Uterus (tissue), 4 donors: ENCODE results near the gene PAAF1. TPM values are rescaled to one million over a fixed set of nuclear protein-coding genes. Genes with fewer than 3 reads are reported as not detected.
A peak's percentile ranks its signal among the peaks of the same experiment; 100 is the strongest.

Experiments used
- DNase-seq, 2 donors: peaks; one replicate each; pipeline ENCODE4 v3.0.0-alpha.2; 2019 to 2020
- H3K27ac ChIP-seq, 2 donors: fragments of 200-600 bp; sonication (generic); 1 replicate in 1 of 2; 2 replicates in 1 of 2; pipeline ENCODE4 v1.5.1; 2016 to 2018
- H3K27me3 ChIP-seq, 2 donors: fragments of 200-600 bp; sonication (generic); one replicate each; pipeline ENCODE4 v1.5.1; 2018 to 2019; ENCODE audit warnings: control low read depth in 1 of 2
- H3K36me3 ChIP-seq, 2 donors: fragments of 200-600 bp; sonication (generic); one replicate each; pipeline ENCODE4 v1.5.1; 2019; ENCODE audit warnings: control low read depth in 1 of 2
- H3K4me1 ChIP-seq, 2 donors: fragments of 200-600 bp; sonication (generic); one replicate each; pipeline ENCODE4 v1.5.1; 2018 to 2019; ENCODE audit warnings: control low read depth in 1 of 2
- H3K4me3 ChIP-seq, 2 donors: fragments of 200-600 bp; sonication (generic); 1 replicate in 1 of 2; 2 replicates in 1 of 2; pipeline ENCODE4 v1.5.1; 2018 to 2019; ENCODE audit warnings: mild to moderate bottlenecking in 1 of 2
- H3K9me3 ChIP-seq, 2 donors: fragments of 200-600 bp; sonication (generic); one replicate each; pipeline ENCODE4 v1.5.1; 2019; ENCODE audit warnings: control low read depth in 1 of 2
- POLR2A ChIP-seq, 2 donors: fragments of 450-650 bp; IDR thresholded peaks; one replicate each; pipeline ENCODE4 v1.6.1; 2016; ENCODE audit warnings: antibody characterized with exemption in 2 of 2, mild to moderate bottlenecking in 1 of 2, moderate library complexity in 1 of 2
- intact Hi-C: fragments of 100-400 bp; cut with DNase I; formaldehyde crosslinking; loops from one replicate; pipeline ENCODE4 v1.15.1; 2023; ENCODE audit warnings: low total_unique reads
- total RNA-seq, 4 donors: library from RNA; depleted of rRNA in 3 of 4; stranded (reverse); fragments of >200 nt in 3 of 4; gene quantifications; one replicate each; pipeline versions ENCODE4 v1.1.0 to v1.2.4, GENCODE V29; 2014 to 2023
- TF ChIP-seq, protein P1 (sequence below), 4 experiments: fragments of 200-600 bp in 2 of 4; fragments of 450-650 bp in 2 of 4; sonication (generic) in 2 of 4; IDR thresholded peaks; one replicate each; pipeline ENCODE4 v1.5.1; 2016 to 2019; ENCODE audit warnings: antibody characterized with exemption in 4 of 4, mild to moderate bottlenecking in 2 of 4, moderate library complexity in 1 of 4
- donor health status: DM: yes; HTN: yes; CAD: no.

PAAF1 gene, protein sequence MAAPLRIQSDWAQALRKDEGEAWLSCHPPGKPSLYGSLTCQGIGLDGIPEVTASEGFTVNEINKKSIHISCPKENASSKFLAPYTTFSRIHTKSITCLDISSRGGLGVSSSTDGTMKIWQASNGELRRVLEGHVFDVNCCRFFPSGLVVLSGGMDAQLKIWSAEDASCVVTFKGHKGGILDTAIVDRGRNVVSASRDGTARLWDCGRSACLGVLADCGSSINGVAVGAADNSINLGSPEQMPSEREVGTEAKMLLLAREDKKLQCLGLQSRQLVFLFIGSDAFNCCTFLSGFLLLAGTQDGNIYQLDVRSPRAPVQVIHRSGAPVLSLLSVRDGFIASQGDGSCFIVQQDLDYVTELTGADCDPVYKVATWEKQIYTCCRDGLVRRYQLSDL
- 10 to 100 TPM in 2 of 4 donors, 1 to 10 TPM in 1, under 1 TPM in 1; 0.59 to 20.8 (median 9.0) TPM for total RNA-seq

DNA sequence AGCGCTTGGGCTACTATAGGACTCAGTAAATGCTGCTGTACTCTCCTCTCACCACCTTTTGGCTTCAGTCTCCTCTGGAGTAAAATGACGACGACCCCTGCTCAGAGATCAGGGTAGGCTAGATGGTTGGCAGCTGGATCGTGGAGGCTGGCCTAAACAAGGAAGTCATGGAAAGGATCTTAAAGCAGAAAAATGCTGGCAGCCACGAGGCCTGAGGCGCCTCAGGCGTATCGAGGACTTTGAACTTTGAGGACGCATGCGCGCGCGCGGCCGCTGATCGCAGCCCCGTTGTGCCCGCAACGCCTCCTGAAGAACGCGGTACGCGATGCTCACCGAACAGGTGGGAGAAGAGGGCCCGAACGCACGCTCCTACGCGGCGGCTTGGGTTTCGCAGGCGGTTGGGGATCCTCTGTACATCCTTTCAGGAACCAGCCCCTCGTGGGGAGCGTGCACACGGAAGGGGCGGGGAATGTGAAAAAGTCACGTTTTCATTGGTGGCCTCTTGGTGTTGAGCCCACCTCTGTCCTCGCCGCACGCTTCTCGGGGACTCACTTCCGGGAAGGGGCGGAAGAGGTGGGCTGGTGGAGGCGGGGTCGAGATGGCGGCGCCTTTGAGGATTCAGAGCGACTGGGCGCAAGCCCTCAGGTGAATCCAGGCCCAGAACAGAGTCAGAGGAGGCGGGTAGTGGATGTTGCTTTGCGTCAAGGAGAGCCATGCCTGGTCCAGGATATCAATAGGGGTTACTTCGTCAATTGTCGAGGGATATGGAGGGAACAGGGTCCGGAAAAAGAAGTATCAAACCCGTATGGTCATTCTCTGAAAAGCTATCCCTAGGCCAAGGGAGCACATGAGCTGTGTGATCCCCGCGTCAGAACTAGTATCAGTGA is at the start of gene PAAF1, which contains the start of gene COA4:
TSS of gene PAAF1 (plus strand) at position 576 of the 887 bp plus-strand sequence. CDS start at position 599, 23 bp downstream.
TSS of gene COA4 (minus strand) at position 423 of the 887 bp plus-strand sequence. CDS start 3,468 bp downstream, outside the sequence.
- peak within 1 kb of the TSS; percentile 77 to 88 for H3K4me3 ChIP-seq
- intact Hi-C loops, result no loop called here
- H3K27ac ChIP-seq, result peak within 1 kb of the TSS; percentile 74 to 88
- H3K27me3 ChIP-seq, result no peaks in the 10 kb centered on the region
- no peaks in the 10 kb centered on the region for H3K9me3 ChIP-seq
- peaks cover 0 to 11% of the 10 kb centered on the region in 2 donors for H3K4me1 ChIP-seq
- H3K36me3 ChIP-seq, result no peaks in the 10 kb centered on the region
- DNase-seq, result peak; percentile 91 to 93
- peak; percentile 12 to 50 for TF ChIP-seq POLR2A (IDR thresholded peaks at IDR 0.05)
- TF ChIP-seq, protein P1, sequence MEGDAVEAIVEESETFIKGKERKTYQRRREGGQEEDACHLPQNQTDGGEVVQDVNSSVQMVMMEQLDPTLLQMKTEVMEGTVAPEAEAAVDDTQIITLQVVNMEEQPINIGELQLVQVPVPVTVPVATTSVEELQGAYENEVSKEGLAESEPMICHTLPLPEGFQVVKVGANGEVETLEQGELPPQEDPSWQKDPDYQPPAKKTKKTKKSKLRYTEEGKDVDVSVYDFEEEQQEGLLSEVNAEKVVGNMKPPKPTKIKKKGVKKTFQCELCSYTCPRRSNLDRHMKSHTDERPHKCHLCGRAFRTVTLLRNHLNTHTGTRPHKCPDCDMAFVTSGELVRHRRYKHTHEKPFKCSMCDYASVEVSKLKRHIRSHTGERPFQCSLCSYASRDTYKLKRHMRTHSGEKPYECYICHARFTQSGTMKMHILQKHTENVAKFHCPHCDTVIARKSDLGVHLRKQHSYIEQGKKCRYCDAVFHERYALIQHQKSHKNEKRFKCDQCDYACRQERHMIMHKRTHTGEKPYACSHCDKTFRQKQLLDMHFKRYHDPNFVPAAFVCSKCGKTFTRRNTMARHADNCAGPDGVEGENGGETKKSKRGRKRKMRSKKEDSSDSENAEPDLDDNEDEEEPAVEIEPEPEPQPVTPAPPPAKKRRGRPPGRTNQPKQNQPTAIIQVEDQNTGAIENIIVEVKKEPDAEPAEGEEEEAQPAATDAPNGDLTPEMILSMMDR (IDR thresholded peaks at IDR 0.05), result peak in 1 of 4 experiments; percentile 24

DNA sequence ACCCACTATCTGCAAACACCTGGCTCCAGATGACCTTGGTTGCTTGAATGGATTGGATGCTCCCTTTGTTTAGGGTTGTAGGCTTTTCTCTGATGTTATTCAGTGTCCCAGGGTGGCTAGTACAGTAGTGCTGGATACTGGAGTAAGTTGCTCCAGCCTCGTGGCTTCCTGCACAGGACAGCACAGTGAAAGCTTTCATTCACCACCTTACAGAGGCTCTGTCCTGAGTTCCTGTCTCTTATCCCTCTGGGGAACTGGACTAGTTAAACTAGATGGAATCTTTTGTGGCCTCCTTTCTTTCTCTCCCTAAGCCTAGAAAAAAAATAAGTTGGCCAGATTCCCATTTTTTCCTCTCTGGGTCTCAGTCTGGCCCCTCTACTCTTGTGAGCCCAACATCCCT is 46.5 kb upstream of the PAAF1 start:
- Histone ChIP-seq H3K4me1 (no peaks in the 10 kb centered on the region), H3K9me3 (no peaks in the 10 kb centered on the region), H3K36me3 (no peaks in the 10 kb centered on the region), H3K27me3 (no peaks in the 10 kb centered on the region), H3K4me3 (no peak overlapping the region), H3K27ac (no peak overlapping the region)
- TF ChIP-seq, protein P1 (IDR thresholded peaks at IDR 0.05), result no peak
- TF ChIP-seq POLR2A (IDR thresholded peaks at IDR 0.05), result no peak
- intact Hi-C loops, result no loop called here
- no peak for DNase-seq

DNA sequence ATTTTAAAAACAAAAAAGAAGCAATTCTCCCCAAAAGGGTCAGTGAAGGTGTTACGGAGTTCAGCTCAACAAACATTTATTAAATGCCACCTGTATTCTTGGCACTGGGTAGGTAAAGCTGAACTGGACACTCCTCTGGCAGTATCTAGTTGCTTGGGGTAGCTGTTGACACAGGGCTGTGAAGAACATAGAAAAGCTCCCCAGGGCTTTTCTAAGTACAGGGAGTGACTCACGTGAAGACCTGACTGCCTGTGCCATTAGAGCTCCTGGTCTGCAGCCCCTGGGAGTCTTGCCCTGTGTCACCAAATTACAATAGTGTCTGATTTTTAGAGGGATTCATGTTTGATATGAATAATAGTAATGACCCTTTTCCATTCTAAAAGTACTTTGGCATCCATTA is 43.7 kb upstream of the PAAF1 start:
- TF ChIP-seq POLR2A (IDR thresholded peaks at IDR 0.05), result no peak
- TF ChIP-seq, protein P1 (IDR thresholded peaks at IDR 0.05), result no peak
- Histone ChIP-seq H3K4me1 (no peaks in the 10 kb centered on the region), H3K27me3 (no peaks in the 10 kb centered on the region), H3K4me3 (no peak overlapping the region), H3K9me3 (no peaks in the 10 kb centered on the region), H3K27ac (no peak overlapping the region), H3K36me3 (no peaks in the 10 kb centered on the region)
- intact Hi-C loops, result no loop called here
- no peak for DNase-seq

DNA sequence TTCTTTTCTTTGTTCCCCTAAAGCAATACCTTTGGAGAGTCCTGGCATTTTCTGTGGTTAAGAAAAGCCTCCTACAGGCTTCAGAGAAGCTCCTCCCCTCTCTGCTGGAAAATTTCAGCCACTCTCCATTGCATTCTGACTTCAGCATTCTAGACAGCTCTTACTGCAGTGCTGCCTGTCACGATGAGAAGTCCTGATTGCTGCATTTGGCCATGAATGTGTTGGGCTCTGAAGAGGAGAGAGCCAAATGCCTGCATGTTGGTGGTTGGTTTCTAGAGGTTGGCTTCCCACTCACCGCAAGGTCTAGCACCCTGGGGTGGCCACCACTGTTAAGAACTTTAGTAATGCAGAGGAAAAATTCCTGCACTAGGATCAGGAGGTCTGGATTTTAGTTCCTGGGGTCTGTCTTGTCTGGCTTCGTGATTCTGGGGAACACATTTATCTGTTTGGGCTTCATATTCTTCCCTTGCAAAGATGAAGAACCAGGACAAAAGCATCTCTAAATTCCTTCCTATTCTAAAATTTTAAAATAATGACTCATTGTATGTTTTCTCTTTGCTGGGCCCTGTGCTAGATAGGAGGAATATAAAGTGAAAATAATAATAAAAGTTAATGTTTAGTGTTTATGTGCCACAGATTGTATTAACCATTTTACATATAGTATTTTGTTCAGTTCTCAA is 38.2 kb upstream of the PAAF1 start:
- no peak overlapping the region for H3K4me3 ChIP-seq
- no peaks in the 10 kb centered on the region for H3K9me3 ChIP-seq
- intact Hi-C loops, result no loop called here
- H3K27ac ChIP-seq, result no peak overlapping the region
- no peaks in the 10 kb centered on the region for H3K27me3 ChIP-seq
- no peaks in the 10 kb centered on the region for H3K36me3 ChIP-seq
- TF ChIP-seq, protein P1 (IDR thresholded peaks at IDR 0.05), result no peak
- TF ChIP-seq POLR2A (IDR thresholded peaks at IDR 0.05), result no peak
- no peaks in the 10 kb centered on the region for H3K4me1 ChIP-seq
- no peak for DNase-seq
